ENCODE results near the gene EFNA3. TPM values are rescaled to one million over a fixed set of nuclear protein-coding genes. Genes with fewer than 3 reads are reported as not detected.

Gene EFNA3
- total and polyA plus RNA-seq, 2 experiments from 2014 or later = 10.3 to 13.6 TPM

GRCh38 chr1:155040358-155041093, 38.1 kb upstream of the EFNA3 start:
- peaks cover 11% of the 10 kb centered on the region for H3K4me1 Mint-ChIP-seq
- DNase-seq (ENCODE audit: low spot score) = no peak
- H3K9me2 ChIP-seq (ENCODE audit: insufficient read depth) = no peaks in the 10 kb centered on the region

More at GRCh38 chr1:155040358-155041093, 38.1 kb upstream of the EFNA3 start:
- Histone ChIP-seq H2AFZ (no peak overlapping the region), H3K79me2 (replicated peaks; ENCODE audit: insufficient read depth) (no peaks in the 10 kb centered on the region), H4K20me1 (replicated peaks; ENCODE audit: insufficient read depth) (no peaks in the 10 kb centered on the region), H3K27me3 (ENCODE audit: insufficient read depth) (no peaks in the 10 kb centered on the region), H3K4me3 (no peak overlapping the region), H3K4me2 (no peak overlapping the region), H3K36me3 (ENCODE audit: insufficient read depth) (no peaks in the 10 kb centered on the region), H3F3A (replicated peaks; ENCODE audit: low read depth) (0 out of 2 replicates have a peak, but pooled peaks cover 3% of the 10 kb centered on the region), H3K4me1 (ENCODE audit: insufficient read depth) (no peaks in the 10 kb centered on the region), H3K27ac (ENCODE audit: low read depth) (no peak overlapping the region)
- peaks cover 15% of the 10 kb centered on the region for H3K27me3 Mint-ChIP-seq (ENCODE audit: insufficient read depth, low read depth, poor library complexity)
- H3K9me3 Mint-ChIP-seq = no peaks in the 10 kb centered on the region
- no peak overlapping the region for H3K4me3 Mint-ChIP-seq
- H3K36me3 Mint-ChIP-seq (ENCODE audit: low read depth) = no peaks in the 10 kb centered on the region
- ATAC-seq = no peak
- H3K27ac Mint-ChIP-seq = no peak overlapping the region
- TF ChIP-seq ZNF331 (CRISPR knock-in tag; IDR thresholded peaks at IDR 0.05; ENCODE audit: low read depth) = no peak
- no peak for TF ChIP-seq REST (IDR thresholded peaks at IDR 0.05; ENCODE audit: unreplicated experiment)
- no peak for TF ChIP-seq JUNB (IDR thresholded peaks at IDR 0.05; ENCODE audit: unreplicated experiment)
- TF ChIP-seq CREB1 (CRISPR knock-in tag; IDR thresholded peaks at IDR 0.05; ENCODE audit: low read depth) = no peak
- TF ChIP-seq ZNF114 (CRISPR knock-in tag; IDR thresholded peaks at IDR 0.05) = no peak
- no peak for TF ChIP-seq EZH2 (IDR thresholded peaks at IDR 0.05; ENCODE audit: low read depth, unreplicated experiment)
- TF ChIP-seq STAT1 (IDR thresholded peaks at IDR 0.05; ENCODE audit: unreplicated experiment) = no peak
- TF ChIP-seq ZNF462 (CRISPR knock-in tag; IDR thresholded peaks at IDR 0.05) = no peak
